ENCODE measurements around the gene CUTC.

The CUTC gene

GRCh38 chr10:99693933-99694583 lies 38.0 kb upstream of the CUTC start:
- TF ChIP-seq REST (IDR thresholded peaks at IDR 0.05; ENCODE audit: insufficient read depth in 1 of 2, low read depth in 2 of 2, low read length in 2 of 2) (no peak), POLR2AphosphoS5 (IDR thresholded peaks at IDR 0.05; ENCODE audit: low read depth, low read length) (no peak), SIN3A (IDR thresholded peaks at IDR 0.05; ENCODE audit: borderline replicate concordance, insufficient read depth, low read length) (no peak), TAF1 (IDR thresholded peaks at IDR 0.05; ENCODE audit: borderline replicate concordance, insufficient read depth, low read length) (no peak), FOXP2 (optimal IDR thresholded peaks at IDR 0.05; ENCODE audit: borderline replicate concordance, extremely low read depth, extremely low read length, insufficient read depth) (no peak)

GRCh38 chr10:99695761-99696160 lies 36.3 kb upstream of the CUTC start:
- TF ChIP-seq POLR2AphosphoS5 (IDR thresholded peaks at IDR 0.05; ENCODE audit: low read depth, low read length) (no peak), TAF1 (IDR thresholded peaks at IDR 0.05; ENCODE audit: borderline replicate concordance, insufficient read depth, low read length) (no peak), SIN3A (IDR thresholded peaks at IDR 0.05; ENCODE audit: borderline replicate concordance, insufficient read depth, low read length) (no peak), REST (IDR thresholded peaks at IDR 0.05; ENCODE audit: insufficient read depth in 1 of 2, low read depth in 2 of 2, low read length in 2 of 2) (no peak), FOXP2 (optimal IDR thresholded peaks at IDR 0.05; ENCODE audit: borderline replicate concordance, extremely low read depth, extremely low read length, insufficient read depth) (no peak)

GRCh38 chr10:99698504-99699080 lies 33.4 kb upstream of the CUTC start:
- TF ChIP-seq SIN3A (IDR thresholded peaks at IDR 0.05; ENCODE audit: borderline replicate concordance, insufficient read depth, low read length), result no peak

GRCh38 chr10:99700649-99701048 lies 31.4 kb upstream of the CUTC start:
- TF ChIP-seq POLR2AphosphoS5 (IDR thresholded peaks at IDR 0.05; ENCODE audit: low read depth, low read length) (no peak), SIN3A (IDR thresholded peaks at IDR 0.05; ENCODE audit: borderline replicate concordance, insufficient read depth, low read length) (no peak), FOXP2 (optimal IDR thresholded peaks at IDR 0.05; ENCODE audit: borderline replicate concordance, extremely low read depth, extremely low read length, insufficient read depth) (no peak), REST (IDR thresholded peaks at IDR 0.05; ENCODE audit: insufficient read depth in 1 of 2, low read depth in 2 of 2, low read length in 2 of 2) (no peak), TAF1 (IDR thresholded peaks at IDR 0.05; ENCODE audit: borderline replicate concordance, insufficient read depth, low read length) (no peak)

- no peak for TF ChIP-seq REST (IDR thresholded peaks at IDR 0.05; ENCODE audit: insufficient read depth in 1 of 2, low read depth in 2 of 2, low read length in 2 of 2)
- no peak for TF ChIP-seq POLR2AphosphoS5 (IDR thresholded peaks at IDR 0.05; ENCODE audit: low read depth, low read length)
- TF ChIP-seq FOXP2 (optimal IDR thresholded peaks at IDR 0.05; ENCODE audit: borderline replicate concordance, extremely low read depth, extremely low read length, insufficient read depth), result no peak
- no peak for TF ChIP-seq TAF1 (IDR thresholded peaks at IDR 0.05; ENCODE audit: borderline replicate concordance, insufficient read depth, low read length)
- TF ChIP-seq SIN3A (IDR thresholded peaks at IDR 0.05; ENCODE audit: borderline replicate concordance, insufficient read depth, low read length), result no peak
Measured at GRCh38 chr10:99708428-99709012, 23.5 kb upstream of the CUTC start.

All from PFSK-1 (cell line).